IMR-90 (cell line): Measurements from ENCODE around the gene SDHC. TPM values are rescaled to one million over a fixed set of nuclear protein-coding genes. Genes with fewer than 3 reads are reported as not detected.

ENCODE experiments used
- ATAC-seq: fragments of 200-7000 bp; cut with Tn5 transposase; 2 replicates; pipeline ENCODE4 v1.9.1; 2020; ENCODE audit warnings: low read depth, mild to moderate bottlenecking, moderate library complexity
- BruUV-seq: library from RNA; stranded (reverse); fragments of 400-500 nt; replicated peaks from 2 replicates; lab custom pipeline; 2021; lab: Mats Ljungman, UMichigan
- CTCF ChIA-PET: fragments of 300-600 bp; formaldehyde crosslinking; extraction: SDS; loops from one replicate; lab custom pipeline; 2021; ENCODE audit warnings: antibody characterized with exemption; lab: Yijun Ruan, JAX
- POLR2A ChIA-PET: fragments of 300-600 bp; sonication (Branson Sonifier 250); formaldehyde crosslinking; loops from one replicate; lab custom pipeline; 2022; ENCODE audit warnings: antibody characterized with exemption; ENCODE audit not compliant: unreplicated experiment; lab: Charles Lee
- DNase-seq: peaks from one replicate; pipeline ENCODE4 v3.0.0; 2013
- H2AFZ ChIP-seq: replicated peaks from 2 replicates; pipeline ENCODE3; 2013; ENCODE audit warnings: low read length, mild to moderate bottlenecking; ENCODE audit not compliant: poor library complexity
- H2AK5ac ChIP-seq: 2 replicates; pipeline ENCODE4 v1.6.1; 2013; ENCODE audit warnings: low read depth, low read length, inconsistent platforms
- H2AK9ac ChIP-seq: replicated peaks from 2 replicates; pipeline ENCODE3; 2013; ENCODE audit warnings: mild to moderate bottlenecking, low read depth, low read length, moderate library complexity; ENCODE audit not compliant: poor library complexity
- H2BK120ac ChIP-seq: 2 replicates; pipeline ENCODE4 v1.6.1; 2013; ENCODE audit warnings: low read depth, low read length, inconsistent platforms
- H2BK15ac ChIP-seq: 3 replicates; pipeline ENCODE4 v1.6.1; 2013; ENCODE audit warnings: low read depth, low read length, inconsistent platforms
- H2BK20ac ChIP-seq: 2 replicates; pipeline ENCODE4 v1.6.1; 2013; ENCODE audit warnings: low read depth, mild to moderate bottlenecking, inconsistent platforms, low read length, moderate library complexity
- H2BK5ac ChIP-seq: 2 replicates; pipeline ENCODE4 v1.6.1; 2013; ENCODE audit warnings: mild to moderate bottlenecking, low read depth, low read length, inconsistent platforms; ENCODE audit not compliant: poor library complexity, severe bottlenecking
- H3K14ac ChIP-seq: replicated peaks from 2 replicates; pipeline ENCODE4 v1.6.1; 2013; ENCODE audit warnings: low read depth, low read length, inconsistent platforms
- H3K18ac ChIP-seq: 2 replicates; pipeline ENCODE4 v1.6.1; 2013; ENCODE audit warnings: low read depth, low read length, control low read depth
- H3K23ac ChIP-seq: 2 replicates; pipeline ENCODE4 v1.6.1; 2013; ENCODE audit warnings: low read depth, low read length, inconsistent platforms
- H3K27ac ChIP-seq: 2 replicates; pipeline ENCODE4 v1.5.1; 2013; ENCODE audit warnings: mild to moderate bottlenecking, control low read depth, low read length; ENCODE audit not compliant: insufficient read depth
- H3K27me3 ChIP-seq: 2 replicates; pipeline ENCODE4 v1.6.1; 2013; ENCODE audit warnings: low read length; ENCODE audit not compliant: control insufficient read depth, insufficient read depth
- H3K36me3 ChIP-seq: 2 replicates; pipeline ENCODE4 v1.6.1; 2013; ENCODE audit warnings: low read length, mixed read lengths; ENCODE audit not compliant: control insufficient read depth, insufficient read depth
- H3K4ac ChIP-seq: 2 replicates; pipeline ENCODE4 v1.6.1; 2013; ENCODE audit warnings: low read depth, low read length, inconsistent platforms
- H3K4me1 ChIP-seq: 2 replicates; pipeline ENCODE4 v1.6.1; 2013; ENCODE audit warnings: low read length, mixed read lengths; ENCODE audit not compliant: control insufficient read depth, insufficient read depth
- H3K4me2 ChIP-seq: 2 replicates; pipeline ENCODE4 v1.6.1; 2013; ENCODE audit warnings: low read depth, mild to moderate bottlenecking, control low read depth, low read length, moderate library complexity
- H3K4me3 ChIP-seq: 2 replicates; pipeline ENCODE4 v1.5.1; 2013; ENCODE audit warnings: low read depth, mild to moderate bottlenecking, control low read depth, low read length, moderate library complexity; ENCODE audit not compliant: insufficient read depth
- H3K56ac ChIP-seq: 2 replicates; pipeline ENCODE4 v1.6.1; 2013; ENCODE audit warnings: low read length, inconsistent platforms; ENCODE audit not compliant: insufficient read depth; ENCODE audit errors: extremely low read depth
- H3K79me1 ChIP-seq, 2 experiments: 2 replicates each; pipeline ENCODE4 v1.6.1; 2013; ENCODE audit warnings: low read length in 2 of 2, inconsistent platforms in 1 of 2, low read depth in 1 of 2
- H3K9ac ChIP-seq: 2 replicates; pipeline ENCODE4 v1.6.1; 2013; ENCODE audit warnings: low read depth, low read length, control low read depth
- H3K9me1 ChIP-seq: 2 replicates; pipeline ENCODE4 v1.6.1; 2013; ENCODE audit warnings: low read length, inconsistent platforms; ENCODE audit not compliant: insufficient read depth
- H3K9me3 ChIP-seq: 2 replicates; pipeline ENCODE4 v1.6.1; 2013; ENCODE audit warnings: low read length; ENCODE audit not compliant: control insufficient read depth, insufficient read depth
- H4K20me1 ChIP-seq: 2 replicates; pipeline ENCODE4 v1.6.1; 2013; ENCODE audit warnings: low read length, inconsistent platforms; ENCODE audit not compliant: insufficient read depth
- H4K5ac ChIP-seq: 2 replicates; pipeline ENCODE4 v1.6.1; 2013; ENCODE audit warnings: mild to moderate bottlenecking, low read depth, low read length, control low read depth
- H4K8ac ChIP-seq, 2 experiments: 2 replicates each; pipeline ENCODE4 v1.6.1; 2013; ENCODE audit warnings: low read depth in 2 of 2, low read length in 2 of 2, control low read depth in 1 of 2, inconsistent platforms in 1 of 2
- H4K91ac ChIP-seq: 2 replicates; pipeline ENCODE4 v1.6.1; 2013; ENCODE audit warnings: low read depth, low read length, inconsistent platforms; ENCODE audit not compliant: insufficient read depth
- BHLHE40 ChIP-seq: fragments of 150-350 bp; IDR thresholded peaks from 2 replicates; pipeline ENCODE4 v1.6.1; 2016; ENCODE audit warnings: mild to moderate bottlenecking, low read depth, low read length
- CEBPB ChIP-seq: IDR thresholded peaks from 2 replicates; pipeline ENCODE4 v1.6.1; 2012; ENCODE audit warnings: low read depth, low read length, improper control_type of control experiment
- CHD1 ChIP-seq: IDR thresholded peaks from 2 replicates; pipeline ENCODE4 v1.6.1; 2012; ENCODE audit warnings: low read depth, low read length, improper control_type of control experiment
- CTCF ChIP-seq: conservative IDR thresholded peaks from 2 replicates; pipeline ENCODE4 v1.5.1; 2012; ENCODE audit warnings: mild to moderate bottlenecking, low read depth, low read length, improper control_type of control experiment
- ELK1 ChIP-seq: fragments of 150-350 bp; IDR thresholded peaks from 2 replicates; pipeline ENCODE4 v1.6.1; 2016; ENCODE audit warnings: low read depth, mild to moderate bottlenecking, low read length, moderate library complexity, borderline replicate concordance
- FOS ChIP-seq: fragments of 150-350 bp; IDR thresholded peaks from 2 replicates; pipeline ENCODE4 v1.6.1; 2016; ENCODE audit warnings: low read depth, low read length
- MAFK ChIP-seq: IDR thresholded peaks from 2 replicates; pipeline ENCODE4 v1.6.1; 2012; ENCODE audit warnings: low read depth, low read length, improper control_type of control experiment
- MAZ ChIP-seq: IDR thresholded peaks from 2 replicates; pipeline ENCODE4 v1.6.1; 2012; ENCODE audit warnings: low read depth, mild to moderate bottlenecking, low read length, improper control_type of control experiment, moderate library complexity, borderline replicate concordance
- MXI1 ChIP-seq: IDR thresholded peaks from 2 replicates; pipeline ENCODE4 v1.6.1; 2012; ENCODE audit warnings: low read depth, mild to moderate bottlenecking, low read length, moderate library complexity, borderline replicate concordance
- NFE2L2 ChIP-seq: fragments of 150-350 bp; IDR thresholded peaks from 2 replicates; pipeline ENCODE4 v1.6.1; 2016; ENCODE audit warnings: low read depth, mild to moderate bottlenecking, low read length
- POLR2A ChIP-seq: IDR thresholded peaks from 2 replicates; pipeline ENCODE4 v1.6.1; 2012; ENCODE audit warnings: mild to moderate bottlenecking, low read depth, low read length
- RAD21 ChIP-seq: IDR thresholded peaks from 2 replicates; pipeline ENCODE4 v1.6.1; 2012; ENCODE audit warnings: low read length, improper control_type of control experiment
- RCOR1 ChIP-seq: IDR thresholded peaks from 2 replicates; pipeline ENCODE4 v1.6.1; 2012; ENCODE audit warnings: mild to moderate bottlenecking, low read length, improper control_type of control experiment; ENCODE audit not compliant: insufficient replicate concordance
- RFX5 ChIP-seq: IDR thresholded peaks from 2 replicates; pipeline ENCODE4 v1.8.0; 2012; ENCODE audit warnings: low read depth, mild to moderate bottlenecking, low read length, moderate library complexity
- SMC3 ChIP-seq: fragments of 150-350 bp; IDR thresholded peaks from 2 replicates; pipeline ENCODE4 v1.6.1; 2016; ENCODE audit warnings: low read depth, mild to moderate bottlenecking, antibody characterized with exemption, low read length, moderate library complexity
- USF2 ChIP-seq: fragments of 150-350 bp; IDR thresholded peaks from 2 replicates; pipeline ENCODE4 v1.6.1; 2017; ENCODE audit warnings: mild to moderate bottlenecking, antibody characterized with exemption, low read length, low read depth
- WGBS, 2 experiments: methylation state at CpG; one replicate each; pipeline versions ENCODE4 v1.1.5 to v1.1.7; 2013; ENCODE audit warnings: missing lambda C conversion rate in 2 of 2; ENCODE audit not compliant: insufficient read length in 1 of 2; ENCODE audit errors: extremely low coverage in 2 of 2; 5-methylcytosine and 5-hydroxymethylcytosine counted together
- dilution Hi-C: fragments of 300-500 bp; cut with HindIII; formaldehyde crosslinking; loops from one replicate; pipeline ENCODE4 v1.14.3; 2018; ENCODE audit warnings: low sequenced_read_pairs; ENCODE audit not compliant: unreplicated experiment
- in situ Hi-C: fragments of 300-500 bp; cut with MboI; formaldehyde crosslinking; loops from 3 replicates; pipeline ENCODE4 v1.14.3; 2019; ENCODE audit warnings: low sequenced_read_pairs, inconsistent platforms, mixed read lengths
- intact Hi-C: fragments of 100-400 bp; cut with micrococcal nuclease; formaldehyde crosslinking; loops from 2 replicates; pipeline ENCODE4 v1.10.0; 2022
- polyA plus RNA-seq, 3 experiments: library from polyadenylated mRNA; depleted of rRNA; stranded (reverse); fragments of >200 nt; gene quantifications; 2 replicates each; pipeline ENCODE4 v1.2.3, GENCODE V29; 2012; ENCODE audit warnings: low replicate concordance in 1 of 3
- total RNA-seq: library from RNA; depleted of rRNA; stranded (reverse); fragments of >200 nt; gene quantifications from 2 replicates; pipeline ENCODE4 v1.2.3, GENCODE V29; 2012

SDHC gene
- total and polyA plus RNA-seq, 2 of the 4 experiments (the other 2 are of a cell fraction) = 158 to 235 TPM

- H4K8ac ChIP-seq = no peak overlapping the region
- no peak overlapping the region for H3K18ac ChIP-seq
- in situ Hi-C loops = no loop called here
- no peak overlapping the region for H3K23ac ChIP-seq
- H2BK15ac ChIP-seq = no peak overlapping the region
- intact Hi-C loops = no loop called here
- TF ChIP-seq CTCF (no peak), BHLHE40 (no peak), MXI1 (no peak), MAFK (no peak), POLR2A (no peak), RFX5 (no peak), CHD1 (no peak), SMC3 (no peak), CEBPB (no peak), MAZ (no peak), RAD21 (no peak), NFE2L2 (no peak), FOS (no peak), USF2 (no peak), RCOR1 (no peak), ELK1 (no peak)
- no peaks in the 10 kb centered on the region for H3K4me1 ChIP-seq
- no peaks in the 10 kb centered on the region for H4K20me1 ChIP-seq
- H3K27me3 ChIP-seq = peaks cover 20% of the 10 kb centered on the region
- no TSS peak for BruUV-seq
- H3K36me3 ChIP-seq = no peaks in the 10 kb centered on the region
- H2BK5ac ChIP-seq = no peak overlapping the region
- no peak overlapping the region for H2BK120ac ChIP-seq
- H3K14ac ChIP-seq = no peak overlapping the region
- H4K5ac ChIP-seq = no peak overlapping the region
- no peak overlapping the region for H3K4me2 ChIP-seq
- H3K27ac ChIP-seq = no peak overlapping the region
- DNase-seq (no peak), ATAC-seq (no peak)
- no peak overlapping the region for H2BK20ac ChIP-seq
- no peak overlapping the region for H3K9ac ChIP-seq
- ChIA-PET POLR2A (no interaction called here), CTCF (interaction anchor here (0.9 kb wide), 1 partner anchor 8 kb away, joined by 3 read pairs; no protein-coding TSS in a partner anchor)
- no CpG with 5 or more reads among the region's 1 CpG for WGBS, 2 experiments
- H3K79me1 ChIP-seq = no peaks in the 10 kb centered on the region
- H2AK9ac ChIP-seq = no peak overlapping the region
- no peak overlapping the region for H3K4me3 ChIP-seq
- no peaks in the 10 kb centered on the region for H3K9me3 ChIP-seq
- no peak overlapping the region for H2AFZ ChIP-seq
- dilution Hi-C loops = no loop called here
- no peaks in the 10 kb centered on the region for H3K9me1 ChIP-seq
- H2AK5ac ChIP-seq = no peak overlapping the region
- no peak overlapping the region for H3K56ac ChIP-seq
- no peak overlapping the region for H3K4ac ChIP-seq
- H4K91ac ChIP-seq = no peak overlapping the region
Observed at GRCh38 chr1:161282991-161283390, 31.2 kb upstream of the SDHC start.
